ENCODE data around the gene GPAT3.
"Not testable (repeated sequence)": the region's sequence is repeated elsewhere in the genome, so short reads cannot be mapped to it uniquely, and the experiment has no call there.

Gene GPAT3

GRCh38 chr4:83535520-83536361 lies at the start of gene GPAT3:
Gene GPAT3 (plus strand): TSS chr4:83536108. CDS start chr4:83536623, 515 bp downstream.
- DNase-seq: peak; percentile 24 to 46

GRCh38 chr4:83486457-83487129 lies 49.3 kb upstream of the GPAT3 start:
- no peak for DNase-seq

GRCh38 chr4:83489711-83490326 lies 46.1 kb upstream of the GPAT3 start:
- DNase-seq: no peak

- no peak for DNase-seq
Measured at GRCh38 chr4:83490876-83491450, 44.9 kb upstream of the GPAT3 start.

- not testable (repeated sequence) for DNase-seq
Measured at GRCh38 chr4:83496085-83496917, 39.6 kb upstream of the GPAT3 start.

- DNase-seq: no peak
Measured at GRCh38 chr4:83498187-83498586, 37.7 kb upstream of the GPAT3 start.

- not testable (repeated sequence) for DNase-seq
Measured at GRCh38 chr4:83501671-83502070, 34.2 kb upstream of the GPAT3 start.

GRCh38 chr4:83503974-83504373 lies 31.9 kb upstream of the GPAT3 start:
- DNase-seq: no peak

- no peak for DNase-seq
Measured at GRCh38 chr4:83504503-83504902, 31.4 kb upstream of the GPAT3 start.

GRCh38 chr4:83504996-83505395 lies 30.9 kb upstream of the GPAT3 start:
- DNase-seq: no peak

- not testable (repeated sequence) for DNase-seq
Measured at GRCh38 chr4:83509156-83509585, 26.7 kb upstream of the GPAT3 start.

GRCh38 chr4:83510442-83510841 lies 25.5 kb upstream of the GPAT3 start:
- no peak for DNase-seq

GRCh38 chr4:83516042-83516772 lies 19.7 kb upstream of the GPAT3 start:
- DNase-seq: no peak

GRCh38 chr4:83522239-83522638 lies 13.7 kb upstream of the GPAT3 start:
- DNase-seq: no peak

GRCh38 chr4:83527671-83528070 lies 8.2 kb upstream of the GPAT3 start:
- no peak for DNase-seq

GRCh38 chr4:83536362-83537272 lies 709 bp downstream of the GPAT3 start:
- DNase-seq: no peak

- DNase-seq: no peak
Measured at GRCh38 chr4:83542225-83542624, 6.3 kb downstream of the GPAT3 start.

GRCh38 chr4:83546786-83547185 lies 10.9 kb downstream of the GPAT3 start:
- DNase-seq: no peak

- no peak for DNase-seq
Measured at GRCh38 chr4:83548151-83548905, 12.4 kb downstream of the GPAT3 start.

- no peak for DNase-seq
Measured at GRCh38 chr4:83552083-83552482, 16.2 kb downstream of the GPAT3 start.
